HepG2 (cell line): ENCODE data around the gene SYNJ2.

Source experiments
- CENPX ChIP-seq: sonication (generic); formaldehyde crosslinking; IDR thresholded peaks from 2 replicates; pipeline ENCODE4 v1.9.0; 2021; ENCODE audit warnings: mild to moderate bottlenecking, missing genetic modification reagents, moderate library complexity
- ZNF10 ChIP-seq: sonication (generic); formaldehyde crosslinking; IDR thresholded peaks from 2 replicates; pipeline ENCODE4 v1.4.0; 2020; ENCODE audit warnings: mild to moderate bottlenecking, low read depth, missing genetic modification reagents, borderline replicate concordance
- ZNF235 ChIP-seq: sonication (generic); formaldehyde crosslinking; IDR thresholded peaks from 2 replicates; pipeline ENCODE4 v1.8.1; 2023; ENCODE audit warnings: mild to moderate bottlenecking, missing genetic modification reagents, borderline replicate concordance
- ZNF839 ChIP-seq: sonication (generic); formaldehyde crosslinking; IDR thresholded peaks from 2 replicates; pipeline ENCODE4 v1.4.0; 2020; ENCODE audit warnings: missing genetic modification reagents, mild to moderate bottlenecking, borderline replicate concordance
- TF ChIP-seq, protein P1 (sequence below): sonication (generic); formaldehyde crosslinking; IDR thresholded peaks from 2 replicates; pipeline ENCODE4 v1.4.0; 2020; ENCODE audit warnings: missing genetic modification reagents

DNA sequence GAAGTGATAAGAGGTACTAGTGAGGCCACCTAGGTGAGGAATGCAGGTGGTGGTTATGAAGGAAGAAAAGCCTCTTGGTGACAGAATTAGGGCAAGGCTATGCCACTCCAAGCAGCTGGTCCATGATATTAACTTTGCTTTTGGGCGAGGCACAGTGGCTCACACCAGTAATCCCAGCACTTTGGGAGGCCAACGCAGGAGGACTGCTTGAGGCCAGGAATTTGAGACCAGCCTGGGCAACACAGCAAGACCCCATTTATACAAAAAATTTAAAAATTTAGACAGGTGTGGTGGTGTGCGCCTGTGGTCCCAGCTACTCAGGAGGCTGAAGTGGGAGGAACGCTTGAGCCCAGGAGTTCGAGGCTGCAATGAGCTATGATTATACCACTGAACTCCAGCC, 130.3 kb downstream of the SYNJ2 start:
- TF ChIP-seq CENPX (CRISPR knock-in tag) (no peak), ZNF839 (CRISPR knock-in tag) (no peak), ZNF10 (no peak), ZNF235 (CRISPR knock-in tag) (no peak)
- TF ChIP-seq, protein P1, sequence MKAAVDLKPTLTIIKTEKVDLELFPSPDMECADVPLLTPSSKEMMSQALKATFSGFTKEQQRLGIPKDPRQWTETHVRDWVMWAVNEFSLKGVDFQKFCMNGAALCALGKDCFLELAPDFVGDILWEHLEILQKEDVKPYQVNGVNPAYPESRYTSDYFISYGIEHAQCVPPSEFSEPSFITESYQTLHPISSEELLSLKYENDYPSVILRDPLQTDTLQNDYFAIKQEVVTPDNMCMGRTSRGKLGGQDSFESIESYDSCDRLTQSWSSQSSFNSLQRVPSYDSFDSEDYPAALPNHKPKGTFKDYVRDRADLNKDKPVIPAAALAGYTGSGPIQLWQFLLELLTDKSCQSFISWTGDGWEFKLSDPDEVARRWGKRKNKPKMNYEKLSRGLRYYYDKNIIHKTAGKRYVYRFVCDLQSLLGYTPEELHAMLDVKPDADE (CRISPR knock-in tag), result no peak
